Stimulated activated CD4-positive, alpha-beta T cell treated with anti-CD3 and anti-CD28 coated beads, TNF-alpha, amount 100 ng/mL, for 4 hours (primary cell): ENCODE data around the gene TAS2R40.
"Not testable (repeated sequence)": the region's sequence is repeated elsewhere in the genome, so short reads cannot be mapped to it uniquely, and the experiment has no call there.

Source experiments
- DNase-seq, 3 experiments: peaks; one replicate each; pipeline ENCODE4 v3.0.0-alpha.2; 2020; ENCODE audit warnings: low read depth in 3 of 3

Gene TAS2R40

GRCh38 chr7:143221737-143222136 is at the start of gene TAS2R40:
TSS of gene TAS2R40 (plus strand) at chr7:143222037. CDS start at chr7:143222079, 42 bp downstream.
- no peak for DNase-seq

DNA sequence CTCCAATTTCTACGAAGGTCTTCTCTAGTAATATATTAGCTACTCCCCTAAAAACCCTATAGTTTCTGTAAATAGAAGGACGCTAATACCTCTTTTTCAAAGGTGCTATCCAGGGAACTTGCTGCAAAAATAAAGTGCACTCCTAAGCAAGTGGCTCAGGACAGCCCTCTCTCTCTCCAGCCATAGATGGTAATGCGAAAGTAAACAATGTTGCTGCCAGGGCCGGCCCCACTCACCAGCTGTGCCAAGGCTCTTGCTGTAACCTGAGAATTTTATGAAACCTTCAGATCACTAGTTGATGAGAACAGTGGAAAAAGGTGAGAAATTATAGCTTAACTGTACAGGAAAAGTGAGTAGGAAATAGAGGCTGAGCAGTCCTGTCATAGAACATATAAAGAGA is 49.5 kb upstream of the TAS2R40 start:
- DNase-seq = no peak

GRCh38 chr7:143176128-143176527 is 45.7 kb upstream of the TAS2R40 start:
- no peak for DNase-seq

DNA sequence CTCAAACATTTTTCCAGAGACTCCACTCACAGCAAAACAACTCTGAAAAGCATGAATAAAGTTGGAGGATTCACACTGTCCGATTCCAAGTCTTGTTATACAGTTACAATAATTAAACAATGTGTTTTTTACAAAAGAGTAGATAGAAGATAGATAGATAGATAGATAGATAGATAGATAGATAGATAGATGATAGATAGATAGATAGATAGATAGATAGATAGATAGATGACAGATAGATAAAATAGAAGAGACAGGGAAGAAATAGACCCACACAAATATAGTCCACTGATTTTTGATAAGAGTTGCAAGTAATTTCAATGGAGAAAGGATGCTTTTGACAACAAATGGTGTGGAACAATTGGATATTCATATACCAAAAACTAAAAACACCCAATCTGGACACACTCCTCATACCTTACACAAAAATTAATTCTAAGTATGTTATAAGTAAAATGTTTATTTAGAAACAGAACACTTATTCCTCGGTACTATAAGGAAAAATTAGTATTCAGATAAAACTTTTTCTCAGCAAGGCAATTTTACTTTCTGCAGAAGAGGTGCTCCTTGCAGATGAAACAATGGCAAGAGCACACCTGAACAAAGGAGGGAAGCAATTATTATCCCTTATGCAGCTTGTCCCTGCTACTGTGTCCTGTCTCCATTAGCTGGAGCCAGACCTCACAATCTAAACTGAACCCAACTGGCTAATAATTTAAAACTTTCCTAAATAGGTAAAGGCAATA is 44.3 kb upstream of the TAS2R40 start:
- no peak for DNase-seq

DNA sequence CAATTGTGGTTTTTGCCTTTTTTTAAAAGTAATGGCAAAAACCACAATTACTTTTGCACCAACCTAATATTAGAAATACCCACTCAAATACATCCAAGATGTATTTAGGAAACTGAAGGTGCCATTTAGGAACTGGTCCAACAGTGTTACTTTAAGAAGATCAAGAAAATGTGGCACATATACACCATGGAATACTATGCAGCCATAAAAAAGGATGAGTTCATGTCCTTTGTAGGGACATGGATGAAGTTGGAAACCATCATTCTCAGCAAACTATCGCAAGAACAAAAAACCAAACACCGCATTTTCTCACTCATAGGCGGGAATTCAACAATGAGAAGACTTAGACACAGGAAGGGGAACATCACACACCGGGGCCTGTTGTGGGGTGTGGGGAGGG is 41.1 kb upstream of the TAS2R40 start:
- DNase-seq = not testable (repeated sequence)

DNA sequence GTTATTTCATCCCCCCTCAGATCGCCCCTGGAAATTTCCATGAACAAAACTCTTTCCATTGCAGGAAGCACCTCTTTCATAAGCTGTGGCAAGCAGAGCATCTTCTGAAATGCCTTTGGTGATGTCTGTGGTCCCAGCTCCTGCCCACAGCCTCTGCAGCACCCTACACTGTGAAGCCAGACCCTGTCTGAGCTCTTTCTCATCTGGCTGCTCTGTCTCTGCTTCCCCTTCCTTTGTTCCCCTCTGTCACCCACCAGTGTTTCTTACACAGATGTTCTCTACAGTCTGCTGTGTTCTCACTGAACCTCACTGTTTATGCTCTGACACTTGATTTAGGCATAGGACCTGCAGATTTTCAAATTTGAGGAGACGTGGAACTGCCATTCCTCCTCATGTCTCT is 40.5 kb upstream of the TAS2R40 start:
- DNase-seq = no peak

DNA sequence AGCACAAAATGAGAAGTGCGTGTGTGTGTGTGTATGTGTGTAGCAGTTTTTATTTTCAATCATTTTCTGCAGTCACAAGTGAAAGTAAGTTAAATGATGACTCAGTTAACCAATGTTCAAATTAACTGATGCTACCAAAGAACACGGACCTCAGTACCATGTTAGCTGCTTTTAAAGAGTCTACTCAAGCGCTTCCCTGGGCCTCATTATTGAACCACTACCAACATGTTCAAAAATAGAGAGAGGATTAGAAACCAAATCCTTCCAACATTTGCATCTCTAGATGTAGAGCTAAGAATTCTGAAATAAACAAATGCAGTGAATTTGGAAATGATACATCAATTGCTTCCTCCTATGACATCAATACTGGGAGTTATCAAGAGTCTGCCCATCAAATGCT is 38.8 kb upstream of the TAS2R40 start, which contains the start of gene TAS2R39:
Gene TAS2R39 (plus strand): TSS at position 396 of the 400 bp plus-strand sequence. CDS start 0 bp downstream, at position 396.
- DNase-seq = no peak

- no peak for DNase-seq
Observed at GRCh38 chr7:143185551-143185950, 36.3 kb upstream of the TAS2R40 start.

DNA sequence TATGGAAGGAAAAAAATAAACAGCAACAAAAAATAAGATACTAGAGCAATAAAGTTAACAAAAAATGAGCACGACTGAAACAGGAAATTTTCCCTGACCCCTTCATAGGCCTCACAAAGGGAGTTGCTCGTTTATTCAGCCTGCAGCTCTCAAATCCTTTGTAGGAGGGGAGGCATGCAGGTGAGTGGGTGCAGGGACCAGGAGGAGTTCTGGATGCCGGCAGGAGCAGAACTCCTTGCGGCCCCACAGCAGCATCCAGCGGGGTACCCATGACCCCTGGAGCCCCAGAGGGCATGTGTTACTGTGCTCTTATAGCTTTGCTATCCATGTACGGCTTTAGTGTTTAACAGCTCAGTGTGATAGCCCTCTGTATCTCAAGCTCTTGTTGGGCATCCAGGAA is 32.8 kb upstream of the TAS2R40 start:
- no peak for DNase-seq

- no peak for DNase-seq
Observed at GRCh38 chr7:143193880-143194279, 28.0 kb upstream of the TAS2R40 start.

DNA sequence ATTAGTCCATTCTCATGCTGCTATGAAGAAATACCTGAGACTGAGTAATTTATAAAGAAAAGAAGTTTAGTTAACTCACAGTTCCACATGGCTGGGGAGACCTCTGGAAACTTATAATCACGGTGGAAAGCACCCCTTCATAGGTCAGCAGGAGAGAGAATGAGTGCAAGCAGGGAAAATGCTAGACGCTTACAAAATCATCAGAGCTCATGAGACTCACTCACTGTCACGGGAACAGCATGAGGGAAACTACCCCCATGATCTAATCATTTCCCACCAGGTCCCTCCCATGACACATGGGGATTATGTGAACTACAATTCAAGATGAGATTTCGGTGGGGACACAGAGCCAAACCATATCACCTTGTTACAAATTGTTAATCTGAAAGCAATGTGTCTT is 22.8 kb upstream of the TAS2R40 start:
- no peak for DNase-seq

DNA sequence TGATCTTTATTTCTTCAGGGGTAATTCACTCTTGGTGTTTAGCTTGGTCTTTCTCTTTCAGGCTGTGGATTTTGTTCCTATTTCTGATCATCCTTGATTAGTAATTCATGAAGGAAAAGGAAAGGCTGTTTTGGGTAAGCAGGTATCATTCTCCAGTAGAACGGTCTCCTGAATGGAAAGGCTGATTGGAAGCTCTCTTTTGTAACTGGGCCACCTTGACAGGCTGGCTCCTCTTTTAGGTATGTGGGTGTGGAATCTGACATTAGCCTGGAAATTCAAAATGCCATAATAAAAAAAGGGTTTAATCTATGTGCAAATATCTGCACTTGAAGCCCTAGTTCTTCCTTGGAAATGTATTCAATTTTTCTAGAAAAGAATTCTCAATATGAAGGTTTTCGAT is 19.7 kb upstream of the TAS2R40 start:
- DNase-seq = no peak

DNA sequence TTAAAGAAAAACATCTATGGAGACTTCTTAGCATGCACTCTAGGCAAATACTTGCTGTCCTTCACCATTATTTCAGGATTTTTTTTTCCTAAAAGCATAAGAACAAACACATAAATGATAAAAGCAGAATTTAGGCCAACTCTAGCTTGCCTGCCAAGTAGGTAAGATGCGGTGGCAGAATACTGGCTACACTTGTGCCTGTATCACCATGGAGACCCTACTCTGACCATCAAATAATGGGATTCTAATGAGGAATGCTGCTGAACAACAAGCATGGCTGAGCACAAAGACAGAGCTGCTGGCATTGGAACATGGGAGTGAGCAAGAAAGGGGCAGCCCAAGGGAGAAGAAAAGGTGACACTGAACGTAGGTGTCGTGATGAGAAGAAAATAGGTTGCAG is 18.5 kb upstream of the TAS2R40 start:
- no peak for DNase-seq

DNA sequence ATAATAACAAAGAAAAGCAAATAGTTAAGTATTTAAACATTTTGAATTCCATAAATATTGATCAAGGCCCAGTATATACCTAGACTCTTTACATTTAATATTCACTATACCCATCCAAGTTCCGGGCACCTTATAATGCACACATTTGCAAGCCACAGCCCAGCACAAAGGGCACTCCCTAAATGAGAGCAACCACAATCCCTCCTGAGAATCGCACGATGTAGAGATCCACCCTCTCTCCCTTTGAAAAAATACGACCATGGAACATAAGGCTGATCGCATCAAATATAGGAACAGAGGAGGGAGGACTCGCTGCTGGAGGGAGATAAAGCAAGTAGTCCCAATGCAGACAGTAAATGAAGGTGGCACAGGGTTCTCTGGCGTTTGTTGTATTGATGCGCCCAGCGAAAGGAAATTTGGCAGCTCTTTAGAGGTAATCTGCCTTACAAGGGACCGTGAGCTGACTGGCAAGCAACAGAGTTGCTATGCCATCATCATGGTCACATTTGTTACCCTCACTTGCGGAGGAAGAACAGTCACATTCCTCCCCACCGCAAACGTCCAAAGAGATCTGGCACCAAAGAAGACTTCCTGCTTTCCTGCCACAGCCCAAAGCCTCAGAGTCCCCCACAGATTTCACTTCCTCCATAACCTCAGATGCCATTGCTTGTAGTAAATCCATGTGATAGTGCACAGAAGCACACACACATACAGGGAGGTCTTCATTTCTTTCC is 16.1 kb upstream of the TAS2R40 start:
- DNase-seq = no peak

DNA sequence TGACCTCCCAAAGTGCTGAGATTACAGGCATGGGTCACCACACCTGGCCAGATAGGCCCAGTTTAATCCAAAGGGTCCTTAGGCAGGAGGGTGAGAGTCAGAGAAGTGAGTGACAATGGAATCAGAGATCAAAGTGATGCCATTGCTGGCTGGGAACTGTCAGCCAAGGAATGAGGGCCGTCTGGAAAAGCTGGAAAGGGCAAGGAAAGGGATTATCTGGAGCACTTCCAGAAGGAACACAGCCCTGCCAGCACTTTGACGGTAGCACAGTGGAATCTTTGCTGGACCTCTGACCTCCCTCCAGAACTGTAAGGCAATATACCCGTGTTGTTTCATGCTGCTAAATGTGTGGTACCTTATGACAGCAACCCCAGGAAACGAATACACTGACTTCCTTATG is 11.3 kb upstream of the TAS2R40 start:
- no peak for DNase-seq

DNA sequence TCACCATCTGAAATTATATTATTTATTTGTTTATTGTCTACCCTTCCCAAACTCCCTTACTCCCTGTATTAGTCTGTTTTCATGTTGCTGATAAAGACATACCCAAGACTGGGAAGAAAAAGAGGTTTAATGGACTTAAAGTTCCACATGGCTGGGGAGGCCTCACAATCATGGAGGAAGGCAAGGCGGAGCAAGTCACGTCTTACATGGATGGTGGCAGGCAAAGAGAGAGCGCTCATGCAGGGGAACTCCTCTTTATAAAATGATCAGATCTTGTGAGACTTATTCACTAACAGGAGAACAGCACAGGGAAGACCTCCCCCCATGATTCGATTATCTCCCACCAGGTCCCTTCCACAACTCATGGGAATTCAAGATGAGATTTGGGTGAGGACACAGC is 8.4 kb upstream of the TAS2R40 start:
- not testable (repeated sequence) for DNase-seq

DNA sequence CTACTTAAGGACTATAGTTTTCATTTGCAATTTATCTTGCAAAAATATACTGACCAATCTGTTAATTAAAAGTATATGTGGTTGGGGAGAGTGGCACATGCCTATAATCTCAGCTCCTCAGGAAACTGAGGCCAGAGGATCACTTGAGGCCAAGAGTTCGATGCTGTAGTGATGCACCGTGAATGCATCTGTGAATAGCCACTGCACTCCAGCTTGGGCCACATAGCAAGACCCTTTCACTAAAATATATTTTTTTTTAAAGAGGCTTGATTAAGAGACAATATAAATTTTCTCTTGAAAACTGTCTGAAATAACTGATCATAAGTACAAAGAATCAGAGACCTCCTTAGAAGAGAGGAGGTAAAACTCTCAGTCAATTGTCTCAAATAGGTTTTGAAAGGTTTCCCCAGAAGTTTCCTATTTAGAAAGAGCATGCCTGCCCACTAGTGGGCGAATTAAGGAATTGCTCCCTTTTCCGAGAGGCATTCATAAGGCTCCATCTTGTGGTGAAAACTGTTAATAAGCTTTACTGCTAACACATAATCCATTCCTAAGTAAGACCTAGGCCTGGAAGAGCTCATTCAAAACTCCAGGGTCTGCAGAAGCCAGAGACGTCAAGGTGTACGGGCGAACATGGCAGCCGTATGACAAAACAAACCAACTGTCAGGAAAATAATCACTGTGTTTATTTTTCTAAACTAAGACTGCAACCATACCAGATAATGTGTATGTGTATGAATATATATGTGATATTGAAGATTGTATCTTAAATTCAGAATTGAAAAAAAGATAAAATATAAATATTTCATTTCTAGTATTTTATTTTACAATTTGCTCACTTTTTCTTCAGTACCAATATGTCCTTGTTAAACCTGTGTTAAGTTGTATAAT is 6.8 kb upstream of the TAS2R40 start:
- DNase-seq = peak; percentile 8 to 35 (median 28)

- no peak for DNase-seq
Observed at GRCh38 chr7:143216151-143216550, 5.7 kb upstream of the TAS2R40 start.

DNA sequence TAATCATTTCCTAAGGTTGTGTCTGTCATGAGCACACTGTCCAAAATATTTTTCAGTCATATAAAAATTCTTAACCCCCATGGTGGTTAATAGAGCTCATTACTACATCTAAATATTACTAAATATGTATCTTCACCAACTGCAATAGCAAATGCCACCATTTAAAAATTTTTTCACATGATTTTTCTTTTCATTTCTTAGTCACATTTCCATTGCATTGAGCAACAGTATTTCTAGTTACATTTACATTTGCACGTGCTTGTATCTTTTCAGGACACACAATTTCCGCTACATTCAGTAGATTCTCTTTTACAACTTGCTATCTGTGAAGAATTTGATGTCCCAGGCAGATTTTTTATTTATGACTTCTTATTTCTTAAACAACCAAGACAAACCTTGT is 5.2 kb upstream of the TAS2R40 start:
- DNase-seq = no peak

DNA sequence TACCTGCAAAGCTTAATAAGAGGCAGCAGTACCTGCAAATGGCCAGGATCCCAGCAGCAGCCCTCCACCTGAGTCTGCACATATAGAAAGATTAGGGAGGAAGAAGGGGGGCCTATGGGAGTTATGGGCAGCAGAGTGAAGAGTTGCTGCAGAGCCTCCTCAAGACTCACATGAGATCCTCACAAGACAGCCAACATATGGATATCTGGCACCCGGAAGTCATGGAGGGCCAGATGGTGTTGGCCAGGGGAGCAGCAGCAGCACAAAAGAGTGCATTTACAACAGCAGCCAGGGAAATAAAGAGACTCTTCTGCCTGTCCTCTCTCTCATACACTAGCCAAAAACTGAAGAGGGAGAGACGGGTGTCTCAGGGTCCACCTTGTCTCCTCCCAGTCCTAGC is 4.0 kb upstream of the TAS2R40 start:
- no peak for DNase-seq

DNA sequence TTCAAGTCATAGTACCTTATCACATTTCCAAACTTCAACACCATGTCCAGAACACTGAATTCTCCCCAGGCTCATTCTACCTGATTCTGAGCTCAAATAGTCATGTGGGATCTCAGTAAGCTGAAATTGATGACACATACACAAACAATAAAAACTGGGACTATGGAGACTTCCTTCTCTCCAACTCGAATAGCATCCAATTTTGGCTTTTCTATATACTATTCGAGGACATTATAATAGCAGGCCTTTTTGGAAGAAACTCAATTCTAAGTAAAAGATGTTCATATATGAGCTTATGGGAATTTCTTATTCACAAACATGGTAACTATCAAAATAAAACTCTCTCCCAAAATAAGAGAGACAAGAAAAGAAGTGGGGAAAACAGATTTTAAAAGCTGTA is 551 bp upstream of the TAS2R40 start:
- DNase-seq = no peak

DNA sequence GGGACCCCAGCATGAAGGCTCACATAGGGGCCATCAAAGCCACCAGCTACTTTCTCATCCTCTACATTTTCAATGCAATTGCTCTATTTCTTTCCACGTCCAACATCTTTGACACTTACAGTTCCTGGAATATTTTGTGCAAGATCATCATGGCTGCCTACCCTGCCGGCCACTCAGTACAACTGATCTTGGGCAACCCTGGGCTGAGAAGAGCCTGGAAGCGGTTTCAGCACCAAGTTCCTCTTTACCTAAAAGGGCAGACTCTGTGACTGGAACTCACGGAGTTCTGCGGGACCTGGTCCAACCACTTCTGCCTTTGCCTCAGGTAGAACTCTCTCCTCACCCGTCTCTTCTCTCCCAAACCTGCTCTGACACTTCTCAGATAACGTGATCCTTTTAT is 945 bp downstream of the TAS2R40 start:
- DNase-seq = no peak
